HG03432 (cell line): ENCODE results near the gene C17orf107.
A peak's percentile ranks its signal among the peaks of the same experiment; 100 is the strongest.

Source experiments
- ATAC-seq: cut with Tn5 transposase; IDR thresholded peaks from one replicate; pipeline ENCODE4 v1.9.1; 2021; ENCODE audit warnings: mild to moderate bottlenecking, moderate library complexity; ENCODE audit not compliant: unreplicated experiment

C17orf107 gene

DNA sequence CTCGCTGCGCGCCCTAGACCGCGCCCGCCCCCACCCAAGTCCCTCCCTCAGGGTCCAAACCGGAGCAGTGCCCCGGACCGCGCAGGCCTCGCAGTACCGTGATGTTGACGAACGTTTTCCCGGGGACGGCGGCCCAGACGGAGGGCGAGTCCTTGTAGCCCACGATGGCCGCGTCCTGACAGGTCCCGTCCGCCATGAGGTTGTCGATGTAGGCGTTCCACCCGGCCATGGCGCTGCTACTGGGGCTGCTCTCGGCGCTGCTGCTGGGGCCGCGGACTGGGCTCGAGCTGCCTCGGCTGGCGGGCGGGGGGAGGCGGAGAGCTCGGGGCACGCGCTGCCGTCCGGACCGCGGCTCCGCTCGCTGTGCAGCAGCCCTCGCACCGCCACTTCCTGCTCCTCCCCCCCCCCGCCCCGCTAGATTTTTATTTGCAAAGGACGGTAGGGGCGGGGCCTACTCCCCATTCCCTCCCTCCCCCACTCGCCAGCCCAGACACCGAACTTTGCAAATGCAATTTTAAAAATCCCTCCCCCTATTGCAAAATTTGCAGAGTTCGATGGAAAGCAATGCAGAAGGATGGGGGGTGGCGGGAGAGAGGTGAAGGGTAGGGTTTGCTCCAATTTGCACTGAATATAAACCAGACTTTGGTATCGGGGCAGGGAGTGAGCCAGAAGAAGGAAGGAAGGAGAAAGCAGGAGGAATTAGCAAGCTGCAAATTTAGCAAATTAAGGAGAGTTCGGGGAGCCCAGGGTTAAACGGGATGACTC, 49.0 kb downstream of the C17orf107 start, which contains the start of gene PFN1:
PFN1 (minus strand) TSS at position 365 of the 765 bp plus-strand sequence; CDS start at position 229, 136 bp downstream.
- ATAC-seq = peak; percentile 19

DNA sequence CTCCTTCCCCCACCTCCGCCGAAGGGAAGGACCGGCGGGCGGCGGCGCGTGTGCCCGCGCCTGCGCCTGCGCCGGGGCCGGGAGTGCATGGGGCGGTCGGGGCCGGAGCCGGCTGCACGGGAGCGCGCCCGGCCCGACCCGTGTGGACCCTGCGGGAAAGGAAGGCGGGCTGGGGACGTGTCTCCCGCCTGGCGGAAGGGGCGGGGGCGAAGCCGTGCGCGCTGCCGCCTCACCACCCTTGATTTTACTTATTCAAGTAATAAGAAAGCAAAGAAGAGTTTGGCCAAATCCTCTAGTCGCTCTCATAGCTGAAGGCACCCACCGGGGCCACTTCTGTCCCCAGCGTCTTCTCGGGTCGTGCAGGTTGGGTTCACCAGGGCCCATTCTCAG, 49.6 kb downstream of the C17orf107 start:
- peak; percentile 35 for ATAC-seq

DNA sequence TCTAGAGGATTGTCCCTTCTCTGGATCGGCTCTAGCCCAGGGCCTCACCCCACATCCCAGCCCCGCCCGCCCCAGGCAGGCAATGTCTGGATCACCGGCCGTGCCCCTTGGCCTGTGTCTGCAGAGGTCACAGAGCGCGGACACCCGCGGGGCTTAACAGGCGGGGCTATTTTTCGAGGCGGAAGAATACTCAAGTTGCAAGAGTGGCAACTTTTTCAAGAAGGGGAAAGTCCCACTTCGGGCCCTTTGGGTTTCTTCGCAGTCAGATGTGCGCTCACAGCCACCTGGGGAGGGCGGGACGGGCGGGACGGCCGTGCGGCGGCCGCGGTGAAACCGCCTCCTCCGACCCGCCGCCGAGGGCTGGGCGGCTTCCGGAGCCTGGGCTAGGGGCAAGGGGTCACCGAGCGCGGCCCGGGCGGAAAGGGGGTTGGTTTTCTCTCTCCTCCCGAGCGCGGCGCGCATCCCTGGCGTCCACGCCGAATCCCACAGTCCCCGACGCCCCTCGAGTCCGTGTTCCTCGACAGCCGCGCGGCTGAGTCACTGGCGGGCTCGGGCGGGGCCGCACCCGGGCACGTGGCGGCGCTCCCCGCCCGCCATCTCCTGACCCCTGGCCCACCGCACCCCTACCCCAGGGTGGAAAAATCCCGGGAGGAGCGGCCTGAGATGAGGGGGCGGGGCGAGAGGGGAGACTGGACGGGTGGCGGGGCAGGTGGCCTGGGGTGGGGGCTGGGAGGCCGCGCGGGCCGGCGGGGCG, 50.2 kb downstream of the C17orf107 start:
- peak; percentile 26 for ATAC-seq

DNA sequence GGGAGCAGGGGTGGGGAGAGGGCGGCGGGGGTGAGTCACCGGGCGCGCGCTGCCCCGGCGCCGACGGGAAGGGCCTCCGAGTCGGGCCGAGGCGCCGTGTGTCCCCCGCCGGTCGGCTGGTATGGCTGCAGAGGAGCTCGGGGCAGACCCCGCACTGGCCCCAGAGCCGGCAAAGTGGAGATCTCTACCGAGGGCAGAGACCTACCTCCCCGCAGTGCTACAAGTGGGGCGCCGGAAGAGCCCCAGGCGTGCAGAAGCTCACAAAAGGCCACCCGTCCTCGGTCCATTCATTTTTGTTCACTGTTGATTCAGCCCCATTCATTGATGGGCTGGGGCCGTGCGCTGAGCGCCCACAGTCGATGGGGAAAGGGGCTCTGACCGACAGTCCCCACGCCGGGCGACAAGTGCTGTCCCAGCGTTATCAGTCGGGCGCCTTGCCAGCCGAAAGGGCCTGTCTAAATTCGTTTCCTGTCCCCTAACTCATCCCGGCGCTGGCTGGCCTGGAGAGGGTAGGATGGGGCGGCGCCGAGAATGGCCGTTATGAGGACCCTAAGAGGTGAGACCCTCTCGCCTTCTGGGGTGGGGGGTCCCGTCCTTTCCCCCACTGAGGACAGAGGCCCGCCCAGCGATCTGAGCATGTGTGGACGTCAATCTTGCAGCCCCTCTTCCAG, 50.9 kb downstream of the C17orf107 start:
- peak; percentile 10 for ATAC-seq

DNA sequence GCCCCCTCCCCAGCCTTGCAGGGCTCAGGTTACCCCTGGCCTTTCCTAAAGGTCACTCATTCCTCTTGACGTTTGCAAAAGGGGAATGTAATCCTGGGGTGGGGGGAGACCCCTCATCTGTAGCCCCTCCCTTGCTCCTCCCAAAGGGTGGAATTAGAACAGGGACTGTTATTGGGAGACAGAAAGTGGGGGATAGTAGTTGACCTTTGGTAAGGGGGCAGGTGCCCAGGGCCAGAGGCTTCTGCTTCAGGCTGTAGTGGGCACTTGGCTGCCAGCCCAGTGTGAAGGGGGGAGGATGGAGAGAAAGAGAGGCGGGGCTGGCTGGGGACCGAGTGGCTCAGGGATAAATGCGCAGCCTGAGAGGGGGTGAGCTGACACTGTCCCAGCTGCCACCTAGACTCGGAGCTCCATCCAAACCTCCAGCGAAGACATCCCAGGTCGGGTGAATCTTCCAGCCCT, 51.4 kb downstream of the C17orf107 start, which contains the start of gene ENO3:
ENO3 (plus strand) TSS at position 374 of the 459 bp plus-strand sequence. CDS start 711 bp downstream, outside the sequence.
- no peak for ATAC-seq

DNA sequence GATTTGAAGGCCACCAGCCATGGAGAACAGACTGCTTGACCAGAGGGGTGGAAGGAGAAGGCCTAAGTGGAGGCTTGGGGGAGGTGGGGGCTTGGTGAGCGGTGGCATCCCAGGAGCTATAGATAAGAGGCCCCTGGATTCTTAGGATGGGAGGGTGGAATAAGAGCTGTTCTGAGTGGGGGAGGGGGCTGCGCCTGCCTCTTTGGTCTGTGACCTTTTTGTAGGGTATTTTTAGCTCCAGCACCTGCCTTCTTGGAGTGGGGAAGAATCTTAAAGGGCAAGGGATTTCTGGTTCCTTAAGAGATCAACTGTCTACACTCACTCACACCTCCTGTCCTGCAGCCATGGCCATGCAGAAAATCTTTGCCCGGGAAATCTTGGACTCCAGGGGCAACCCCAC, 52.1 kb downstream of the C17orf107 start:
- ATAC-seq = no peak
